Measurements from ENCODE around the gene BAHCC1.

Gene BAHCC1

DNA sequence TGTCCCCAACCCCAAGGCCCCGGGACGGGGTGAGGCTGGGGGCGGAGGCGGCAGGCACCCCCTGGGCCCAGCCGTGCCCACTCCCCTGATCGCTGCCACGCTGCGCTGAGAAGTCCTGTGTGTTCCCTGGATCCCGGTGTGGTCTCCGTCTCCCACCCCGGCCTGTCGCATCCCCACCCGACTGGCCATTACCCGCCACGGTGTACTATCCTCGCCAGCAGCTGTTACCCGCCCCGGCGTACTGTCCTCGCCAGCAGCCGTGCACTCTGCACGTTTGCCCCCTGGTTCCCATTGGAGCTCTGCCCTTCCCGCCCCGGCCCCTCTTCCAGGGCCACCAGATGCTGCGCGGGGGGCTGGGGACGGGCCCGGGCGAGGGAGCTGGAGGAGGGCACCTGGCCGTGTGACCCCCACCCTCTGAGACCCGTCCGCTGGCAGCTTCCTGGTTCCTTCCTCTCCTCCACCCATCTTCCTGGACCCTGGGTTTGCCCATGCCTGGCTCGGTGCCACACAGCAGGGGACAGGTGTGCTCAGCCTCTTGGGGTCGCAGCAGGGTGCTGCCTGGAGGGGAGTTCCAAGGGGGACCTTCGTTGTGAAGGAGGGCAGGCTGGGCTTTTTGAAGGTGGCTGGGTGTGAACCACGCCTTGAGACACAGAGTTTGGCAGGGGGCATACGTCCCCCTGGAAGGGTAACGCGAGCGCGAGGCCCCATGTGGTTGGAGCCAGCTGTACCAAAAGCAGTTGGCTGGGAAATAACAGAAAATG lies 19.7 kb downstream of the BAHCC1 start:
- no peak for ATAC-seq
- TF ChIP-seq PPARA (CRISPR knock-in tag; IDR thresholded peaks at IDR 0.05; ENCODE audit: borderline replicate concordance) (no peak), ISL1 (CRISPR knock-in tag; IDR thresholded peaks at IDR 0.05) (no peak), TCF4 (CRISPR knock-in tag; IDR thresholded peaks at IDR 0.05; ENCODE audit: borderline replicate concordance) (no peak), CSDC2 (CRISPR knock-in tag; IDR thresholded peaks at IDR 0.05) (no peak)

DNA sequence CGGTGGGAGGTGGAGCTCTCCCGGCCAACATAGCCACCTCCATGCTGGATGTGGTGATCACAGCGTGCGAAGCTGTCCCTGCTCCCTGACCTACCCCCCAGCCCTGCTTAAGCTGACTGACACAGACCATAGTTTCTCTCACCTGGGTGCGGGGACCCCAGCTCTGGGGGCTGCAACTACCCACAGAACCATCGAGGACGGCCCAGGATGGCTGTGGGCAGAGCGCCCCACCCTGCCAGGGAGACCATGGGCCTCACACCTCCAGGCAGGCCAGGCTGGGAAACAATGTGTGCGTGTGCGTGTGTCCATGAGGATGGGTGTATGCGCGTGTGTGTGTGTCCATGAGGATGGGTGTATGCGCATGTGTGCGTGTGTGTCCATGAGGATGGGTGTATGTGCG lies 20.4 kb downstream of the BAHCC1 start:
- no peak for ATAC-seq
- no peak for TF ChIP-seq ZFP30 (CRISPR knock-in tag; IDR thresholded peaks at IDR 0.05)
- TF ChIP-seq ZNF565 (CRISPR knock-in tag; conservative IDR thresholded peaks at IDR 0.05; ENCODE audit: low read depth): no peak
- no peak for TF ChIP-seq TOX (CRISPR knock-in tag; IDR thresholded peaks at IDR 0.05; ENCODE audit: borderline replicate concordance)
- TF ChIP-seq ESRRG (CRISPR knock-in tag; IDR thresholded peaks at IDR 0.05): no peak
- TF ChIP-seq CSDC2 (CRISPR knock-in tag; IDR thresholded peaks at IDR 0.05): no peak
- no peak for TF ChIP-seq ARNTL (CRISPR knock-in tag; IDR thresholded peaks at IDR 0.05; ENCODE audit: borderline replicate concordance, low read depth)
- TF ChIP-seq, protein P1, sequence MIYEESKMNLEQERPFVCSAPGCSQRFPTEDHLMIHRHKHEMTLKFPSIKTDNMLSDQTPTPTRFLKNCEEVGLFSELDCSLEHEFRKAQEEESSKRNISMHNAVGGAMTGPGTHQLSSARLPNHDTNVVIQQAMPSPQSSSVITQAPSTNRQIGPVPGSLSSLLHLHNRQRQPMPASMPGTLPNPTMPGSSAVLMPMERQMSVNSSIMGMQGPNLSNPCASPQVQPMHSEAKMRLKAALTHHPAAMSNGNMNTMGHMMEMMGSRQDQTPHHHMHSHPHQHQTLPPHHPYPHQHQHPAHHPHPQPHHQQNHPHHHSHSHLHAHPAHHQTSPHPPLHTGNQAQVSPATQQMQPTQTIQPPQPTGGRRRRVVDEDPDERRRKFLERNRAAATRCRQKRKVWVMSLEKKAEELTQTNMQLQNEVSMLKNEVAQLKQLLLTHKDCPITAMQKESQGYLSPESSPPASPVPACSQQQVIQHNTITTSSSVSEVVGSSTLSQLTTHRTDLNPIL (CRISPR knock-in tag; IDR thresholded peaks at IDR 0.05; ENCODE audit: low read depth): no peak
- TF ChIP-seq BACH2 (CRISPR knock-in tag; IDR thresholded peaks at IDR 0.05; ENCODE audit: borderline replicate concordance): no peak
- TF ChIP-seq, protein P2, sequence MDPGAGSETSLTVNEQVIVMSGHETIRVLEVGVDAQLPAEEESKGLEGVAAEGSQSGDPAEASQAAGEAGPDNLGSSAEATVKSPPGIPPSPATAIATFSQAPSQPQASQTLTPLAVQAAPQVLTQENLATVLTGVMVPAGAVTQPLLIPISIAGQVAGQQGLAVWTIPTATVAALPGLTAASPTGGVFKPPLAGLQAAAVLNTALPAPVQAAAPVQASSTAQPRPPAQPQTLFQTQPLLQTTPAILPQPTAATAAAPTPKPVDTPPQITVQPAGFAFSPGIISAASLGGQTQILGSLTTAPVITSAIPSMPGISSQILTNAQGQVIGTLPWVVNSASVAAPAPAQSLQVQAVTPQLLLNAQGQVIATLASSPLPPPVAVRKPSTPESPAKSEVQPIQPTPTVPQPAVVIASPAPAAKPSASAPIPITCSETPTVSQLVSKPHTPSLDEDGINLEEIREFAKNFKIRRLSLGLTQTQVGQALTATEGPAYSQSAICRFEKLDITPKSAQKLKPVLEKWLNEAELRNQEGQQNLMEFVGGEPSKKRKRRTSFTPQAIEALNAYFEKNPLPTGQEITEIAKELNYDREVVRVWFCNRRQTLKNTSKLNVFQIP (CRISPR knock-in tag; IDR thresholded peaks at IDR 0.05; ENCODE audit: borderline replicate concordance, low read depth): no peak
- TF ChIP-seq ZNF70 (CRISPR knock-in tag; IDR thresholded peaks at IDR 0.05): no peak
- no peak for TF ChIP-seq SNAI2 (CRISPR knock-in tag; IDR thresholded peaks at IDR 0.05)
- no peak for TF ChIP-seq OSR1 (CRISPR knock-in tag; IDR thresholded peaks at IDR 0.05)
- no peak for TF ChIP-seq ZFP3 (CRISPR knock-in tag; IDR thresholded peaks at IDR 0.05)
- no peak for TF ChIP-seq GLIS3 (CRISPR knock-in tag; IDR thresholded peaks at IDR 0.05)
- TF ChIP-seq, protein P3, sequence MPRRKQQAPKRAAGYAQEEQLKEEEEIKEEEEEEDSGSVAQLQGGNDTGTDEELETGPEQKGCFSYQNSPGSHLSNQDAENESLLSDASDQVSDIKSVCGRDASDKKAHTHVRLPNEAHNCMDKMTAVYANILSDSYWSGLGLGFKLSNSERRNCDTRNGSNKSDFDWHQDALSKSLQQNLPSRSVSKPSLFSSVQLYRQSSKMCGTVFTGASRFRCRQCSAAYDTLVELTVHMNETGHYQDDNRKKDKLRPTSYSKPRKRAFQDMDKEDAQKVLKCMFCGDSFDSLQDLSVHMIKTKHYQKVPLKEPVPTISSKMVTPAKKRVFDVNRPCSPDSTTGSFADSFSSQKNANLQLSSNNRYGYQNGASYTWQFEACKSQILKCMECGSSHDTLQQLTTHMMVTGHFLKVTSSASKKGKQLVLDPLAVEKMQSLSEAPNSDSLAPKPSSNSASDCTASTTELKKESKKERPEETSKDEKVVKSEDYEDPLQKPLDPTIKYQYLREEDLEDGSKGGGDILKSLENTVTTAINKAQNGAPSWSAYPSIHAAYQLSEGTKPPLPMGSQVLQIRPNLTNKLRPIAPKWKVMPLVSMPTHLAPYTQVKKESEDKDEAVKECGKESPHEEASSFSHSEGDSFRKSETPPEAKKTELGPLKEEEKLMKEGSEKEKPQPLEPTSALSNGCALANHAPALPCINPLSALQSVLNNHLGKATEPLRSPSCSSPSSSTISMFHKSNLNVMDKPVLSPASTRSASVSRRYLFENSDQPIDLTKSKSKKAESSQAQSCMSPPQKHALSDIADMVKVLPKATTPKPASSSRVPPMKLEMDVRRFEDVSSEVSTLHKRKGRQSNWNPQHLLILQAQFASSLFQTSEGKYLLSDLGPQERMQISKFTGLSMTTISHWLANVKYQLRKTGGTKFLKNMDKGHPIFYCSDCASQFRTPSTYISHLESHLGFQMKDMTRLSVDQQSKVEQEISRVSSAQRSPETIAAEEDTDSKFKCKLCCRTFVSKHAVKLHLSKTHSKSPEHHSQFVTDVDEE (CRISPR knock-in tag; IDR thresholded peaks at IDR 0.05): no peak
- TF ChIP-seq, protein P4, sequence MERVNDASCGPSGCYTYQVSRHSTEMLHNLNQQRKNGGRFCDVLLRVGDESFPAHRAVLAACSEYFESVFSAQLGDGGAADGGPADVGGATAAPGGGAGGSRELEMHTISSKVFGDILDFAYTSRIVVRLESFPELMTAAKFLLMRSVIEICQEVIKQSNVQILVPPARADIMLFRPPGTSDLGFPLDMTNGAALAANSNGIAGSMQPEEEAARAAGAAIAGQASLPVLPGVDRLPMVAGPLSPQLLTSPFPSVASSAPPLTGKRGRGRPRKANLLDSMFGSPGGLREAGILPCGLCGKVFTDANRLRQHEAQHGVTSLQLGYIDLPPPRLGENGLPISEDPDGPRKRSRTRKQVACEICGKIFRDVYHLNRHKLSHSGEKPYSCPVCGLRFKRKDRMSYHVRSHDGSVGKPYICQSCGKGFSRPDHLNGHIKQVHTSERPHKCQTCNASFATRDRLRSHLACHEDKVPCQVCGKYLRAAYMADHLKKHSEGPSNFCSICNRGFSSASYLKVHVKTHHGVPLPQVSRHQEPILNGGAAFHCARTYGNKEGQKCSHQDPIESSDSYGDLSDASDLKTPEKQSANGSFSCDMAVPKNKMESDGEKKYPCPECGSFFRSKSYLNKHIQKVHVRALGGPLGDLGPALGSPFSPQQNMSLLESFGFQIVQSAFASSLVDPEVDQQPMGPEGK (CRISPR knock-in tag; IDR thresholded peaks at IDR 0.05; ENCODE audit: borderline replicate concordance): no peak

DNA sequence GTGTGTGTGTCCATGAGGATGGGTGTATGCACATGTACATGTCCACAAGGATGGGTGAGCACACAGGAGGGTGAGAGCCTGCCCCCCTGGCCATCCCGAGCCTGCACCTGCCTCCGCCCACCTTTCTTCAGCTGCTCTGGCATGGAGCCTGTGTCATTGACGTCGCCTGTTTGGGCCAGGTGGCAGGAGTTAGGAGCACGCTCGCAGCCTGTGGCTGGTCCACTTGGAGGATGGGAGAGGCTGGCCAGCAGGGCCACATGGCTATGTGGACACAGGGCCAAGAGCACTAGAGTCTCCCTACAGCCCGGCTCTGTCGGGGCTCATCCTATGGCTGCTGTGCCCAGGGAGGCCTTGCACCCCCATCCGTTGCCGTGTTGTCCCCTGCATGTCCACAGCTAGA lies 21.4 kb downstream of the BAHCC1 start:
- ATAC-seq: no peak
- TF ChIP-seq ZNF8 (CRISPR knock-in tag; IDR thresholded peaks at IDR 0.05) (no peak), PPARA (CRISPR knock-in tag; IDR thresholded peaks at IDR 0.05; ENCODE audit: borderline replicate concordance) (no peak), BACH2 (CRISPR knock-in tag; IDR thresholded peaks at IDR 0.05; ENCODE audit: borderline replicate concordance) (no peak), TCF4 (CRISPR knock-in tag; IDR thresholded peaks at IDR 0.05; ENCODE audit: borderline replicate concordance) (no peak), CSDC2 (CRISPR knock-in tag; IDR thresholded peaks at IDR 0.05) (no peak), ZNF70 (CRISPR knock-in tag; IDR thresholded peaks at IDR 0.05) (no peak), ISL1 (CRISPR knock-in tag; IDR thresholded peaks at IDR 0.05) (no peak), ARNTL (CRISPR knock-in tag; IDR thresholded peaks at IDR 0.05; ENCODE audit: borderline replicate concordance, low read depth) (no peak), GLIS3 (CRISPR knock-in tag; IDR thresholded peaks at IDR 0.05) (no peak)
- TF ChIP-seq, protein P5, sequence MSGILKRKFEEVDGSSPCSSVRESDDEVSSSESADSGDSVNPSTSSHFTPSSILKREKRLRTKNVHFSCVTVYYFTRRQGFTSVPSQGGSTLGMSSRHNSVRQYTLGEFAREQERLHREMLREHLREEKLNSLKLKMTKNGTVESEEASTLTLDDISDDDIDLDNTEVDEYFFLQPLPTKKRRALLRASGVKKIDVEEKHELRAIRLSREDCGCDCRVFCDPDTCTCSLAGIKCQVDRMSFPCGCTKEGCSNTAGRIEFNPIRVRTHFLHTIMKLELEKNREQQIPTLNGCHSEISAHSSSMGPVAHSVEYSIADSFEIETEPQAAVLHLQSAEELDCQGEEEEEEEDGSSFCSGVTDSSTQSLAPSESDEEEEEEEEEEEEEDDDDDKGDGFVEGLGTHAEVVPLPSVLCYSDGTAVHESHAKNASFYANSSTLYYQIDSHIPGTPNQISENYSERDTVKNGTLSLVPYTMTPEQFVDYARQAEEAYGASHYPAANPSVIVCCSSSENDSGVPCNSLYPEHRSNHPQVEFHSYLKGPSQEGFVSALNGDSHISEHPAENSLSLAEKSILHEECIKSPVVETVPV (CRISPR knock-in tag; IDR thresholded peaks at IDR 0.05): no peak
- TF ChIP-seq, protein P3 (CRISPR knock-in tag; IDR thresholded peaks at IDR 0.05): no peak
- TF ChIP-seq, protein P4 (CRISPR knock-in tag; IDR thresholded peaks at IDR 0.05; ENCODE audit: borderline replicate concordance): no peak

Measured in SK-N-SH treated with all-trans-retinoic acid at 6 μM for 48 hours (cell line).